GM18507 (cell line): ENCODE results near the gene SPRR1B.
"Not testable (repeated sequence)": the region's sequence is repeated elsewhere in the genome, so short reads cannot be mapped to it uniquely, and the experiment has no call there.

ENCODE experiments used
- DNase-seq: peaks from one replicate; pipeline ENCODE4 v3.0.0; 2011; ENCODE audit warnings: low read depth; ENCODE audit not compliant: insufficient read length; ENCODE audit errors: extremely low spot score
- FAIRE-seq: peaks from 2 replicates; lab custom pipeline; 2011; peaks lifted over from hg19 to GRCh38; lab: Jason Lieb, UNC

SPRR1B gene, protein sequence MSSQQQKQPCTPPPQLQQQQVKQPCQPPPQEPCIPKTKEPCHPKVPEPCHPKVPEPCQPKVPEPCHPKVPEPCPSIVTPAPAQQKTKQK

DNA sequence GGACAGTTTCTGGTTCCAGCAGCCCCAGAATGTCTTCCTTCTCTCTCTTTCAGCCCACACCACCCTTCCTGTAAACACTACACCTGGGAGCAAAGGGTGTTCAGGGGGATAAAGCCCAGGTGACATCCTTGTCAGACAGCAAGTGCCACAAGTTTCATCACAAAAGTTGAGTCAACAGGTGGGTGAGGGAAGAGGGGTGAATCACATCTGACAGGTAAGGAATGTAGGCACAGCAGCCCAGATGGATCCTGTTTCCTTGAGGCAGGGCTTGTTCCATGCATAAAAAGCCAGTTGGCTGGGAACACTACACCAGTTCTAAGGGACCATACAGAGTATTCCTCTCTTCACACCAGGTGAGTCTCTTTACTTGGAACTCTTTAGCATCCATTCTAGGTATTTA lies at the start of gene SPRR1B:
Gene SPRR1B (plus strand): TSS at position 309 of the 400 bp plus-strand sequence. CDS start 1,143 bp downstream, outside the sequence.
- DNase-seq (no peak), FAIRE-seq (no peak)

DNA sequence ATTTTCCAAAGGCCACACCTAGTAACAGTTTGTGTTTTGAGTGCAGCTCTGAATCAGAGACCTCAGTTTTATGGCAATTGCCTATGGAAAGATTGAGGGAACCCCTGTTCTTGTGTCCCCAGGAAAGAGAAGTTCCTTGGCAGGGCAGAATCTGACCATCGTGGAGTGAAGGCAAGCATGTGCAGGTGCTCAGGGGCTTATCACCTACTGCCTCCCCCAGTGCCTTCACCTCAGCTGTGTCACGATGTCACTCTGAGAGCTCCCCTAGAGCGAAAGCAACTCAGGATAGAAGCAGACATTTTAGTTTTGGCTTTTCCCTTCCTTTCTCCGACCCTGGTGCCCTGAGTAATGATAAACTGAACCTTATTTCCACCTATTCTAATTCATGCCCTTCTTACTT lies 48.9 kb upstream of the SPRR1B start:
- no peak for FAIRE-seq
- DNase-seq: no peak

DNA sequence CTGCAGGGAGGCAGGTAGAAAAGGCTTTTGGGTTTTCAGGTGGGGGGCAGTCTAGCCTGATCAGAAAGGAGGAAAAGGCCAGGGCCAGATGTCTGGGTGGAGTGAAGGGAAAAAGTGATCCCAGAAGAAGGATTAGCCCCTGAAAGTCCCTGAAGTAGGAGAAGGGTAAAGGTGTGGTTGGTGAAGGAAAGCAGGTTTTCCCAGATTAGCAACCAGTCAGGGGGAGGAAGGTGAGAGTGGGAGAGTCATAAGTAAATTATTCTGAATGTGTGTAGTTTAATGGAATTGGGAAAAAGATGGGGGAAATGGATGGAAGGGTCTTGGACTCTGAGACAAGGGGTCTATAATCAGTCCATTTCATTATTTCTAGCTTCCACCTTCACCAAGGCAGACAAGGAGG lies 47.8 kb upstream of the SPRR1B start:
- no peak for DNase-seq
- no peak for FAIRE-seq

DNA sequence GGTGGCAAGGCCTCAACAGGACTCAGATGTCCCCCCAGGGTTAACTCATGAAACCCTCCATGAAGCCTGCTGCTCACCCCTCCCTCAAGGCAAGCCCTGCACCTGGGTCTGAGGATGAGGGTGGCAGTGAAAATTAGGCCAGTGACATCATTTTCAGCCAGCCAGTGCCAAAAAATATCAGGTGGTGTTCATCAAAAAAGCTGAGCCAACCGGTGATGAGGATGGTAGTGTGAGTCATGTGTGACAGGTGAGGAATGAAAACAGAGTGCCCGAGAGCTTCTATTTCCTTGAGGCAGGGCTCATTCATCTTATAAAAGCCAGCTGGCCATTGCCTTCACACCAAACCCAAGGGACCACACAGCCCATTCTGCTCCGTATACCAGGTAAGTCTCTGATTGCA lies 47.3 kb upstream of the SPRR1B start, which contains the start of gene SPRR1A:
Gene SPRR1A (plus strand): TSS at position 339 of the 400 bp plus-strand sequence. CDS start 1,150 bp downstream, outside the sequence.
- no peak for DNase-seq
- no peak for FAIRE-seq

DNA sequence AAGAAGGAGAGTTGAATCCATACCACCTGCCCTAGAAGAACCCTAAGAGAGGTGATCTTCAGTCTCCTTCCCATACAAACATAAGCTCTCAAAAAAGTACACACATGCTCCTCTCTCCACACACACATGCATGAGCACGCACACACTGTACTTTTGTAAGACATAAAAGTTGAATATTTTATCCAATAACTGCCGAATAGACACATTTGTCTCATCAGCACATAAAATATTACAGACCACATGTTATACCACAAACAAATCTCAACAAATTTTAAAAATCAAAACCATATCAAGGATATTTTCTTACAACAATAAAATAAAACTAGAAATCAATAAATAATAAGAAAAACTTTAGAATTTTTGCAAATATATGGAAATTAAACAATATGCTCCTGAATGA lies 44.4 kb upstream of the SPRR1B start:
- FAIRE-seq (no peak), DNase-seq (no peak)

DNA sequence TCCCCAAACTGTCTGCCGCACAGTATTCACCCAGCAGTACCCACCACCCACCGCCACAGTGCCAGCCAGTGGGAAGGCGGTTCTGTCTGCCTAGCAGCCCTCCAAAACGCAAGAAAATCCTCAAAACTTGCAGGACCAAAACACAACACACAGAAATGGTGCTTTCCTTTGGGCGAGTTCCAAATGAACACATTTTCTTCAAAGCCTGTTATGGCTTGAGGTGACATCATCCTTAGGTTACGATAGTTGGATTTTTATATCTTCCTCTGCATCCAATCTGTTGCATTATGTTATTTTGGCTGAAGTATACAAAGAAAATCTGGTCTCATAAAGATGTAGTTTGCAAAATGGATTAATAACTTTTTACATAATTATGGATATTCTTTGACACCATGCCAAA lies 37.8 kb upstream of the SPRR1B start:
- no peak for DNase-seq
- no peak for FAIRE-seq

DNA sequence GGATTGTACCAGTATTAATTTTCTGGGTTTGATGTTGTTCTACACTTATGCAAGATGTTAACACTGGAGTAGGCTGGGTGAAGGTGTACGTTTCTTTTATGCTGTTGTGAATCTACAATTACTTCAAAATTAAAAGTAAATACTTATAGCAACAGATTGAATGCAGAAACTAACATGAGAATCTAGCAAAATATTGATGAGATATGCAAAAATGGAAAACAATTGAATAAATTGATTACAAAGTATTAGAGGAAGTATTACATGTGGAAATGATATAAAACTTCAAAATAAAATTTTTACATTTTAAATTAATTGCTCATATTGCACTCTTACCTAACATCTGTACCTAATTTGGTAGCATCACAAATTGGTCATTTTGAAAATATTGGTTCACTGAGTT lies 35.2 kb upstream of the SPRR1B start:
- DNase-seq: no peak
- no peak for FAIRE-seq

DNA sequence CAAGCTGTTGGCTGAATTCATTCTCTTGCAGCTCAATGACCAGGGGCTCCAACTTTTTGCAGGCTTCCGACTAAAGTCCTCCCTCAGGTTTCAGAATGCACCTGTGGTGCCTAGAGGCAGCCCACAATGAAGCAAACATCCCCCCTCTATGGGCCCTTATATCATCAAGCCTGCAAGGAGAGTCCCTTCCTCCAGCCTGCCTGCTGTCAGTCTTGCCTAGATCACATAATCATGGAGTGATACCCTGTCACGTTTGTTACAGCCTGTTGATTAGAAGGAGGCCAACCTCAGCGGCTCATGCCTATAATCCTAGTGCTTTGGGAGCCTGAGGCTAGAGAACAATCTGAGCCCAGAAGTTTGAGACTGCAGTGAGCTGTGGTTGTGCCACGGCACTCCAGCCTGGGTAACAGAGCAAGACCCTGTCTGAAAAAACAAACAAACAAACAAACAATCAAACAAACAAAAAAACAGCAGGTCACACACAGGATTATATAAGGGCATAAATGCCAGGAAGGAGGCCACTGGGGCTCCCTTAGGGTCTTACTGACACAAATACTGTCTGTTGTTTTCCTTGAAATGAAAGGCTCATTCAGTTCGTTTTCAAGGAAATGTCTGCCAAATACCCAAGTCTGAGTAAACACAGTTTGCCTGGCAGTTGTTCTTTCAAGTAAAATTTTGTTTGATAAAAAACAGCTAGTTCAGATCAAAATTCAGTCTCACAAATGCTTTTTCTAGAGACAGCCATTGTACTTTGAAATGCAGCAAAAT lies 34.2 kb upstream of the SPRR1B start:
- FAIRE-seq (no peak), DNase-seq (no peak)

DNA sequence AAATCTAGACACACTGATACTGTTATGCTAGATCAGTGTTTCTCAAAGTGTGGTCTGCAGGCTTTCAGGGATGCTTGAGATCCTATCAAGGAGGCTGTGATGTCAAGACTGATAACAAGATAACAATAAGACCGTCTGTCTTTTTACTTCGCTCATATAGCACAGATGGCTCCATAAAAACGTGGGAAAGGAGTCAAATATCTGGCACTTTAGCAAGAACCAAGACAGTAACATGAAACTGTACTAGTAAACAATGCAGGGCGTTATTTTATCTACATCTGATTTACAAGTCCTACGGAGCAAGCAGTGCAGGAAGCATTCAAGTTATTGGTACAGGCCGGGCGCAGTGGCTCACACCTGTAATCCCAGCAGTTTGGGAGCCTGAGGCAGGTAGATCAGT lies 33.1 kb upstream of the SPRR1B start:
- FAIRE-seq: no peak

DNA sequence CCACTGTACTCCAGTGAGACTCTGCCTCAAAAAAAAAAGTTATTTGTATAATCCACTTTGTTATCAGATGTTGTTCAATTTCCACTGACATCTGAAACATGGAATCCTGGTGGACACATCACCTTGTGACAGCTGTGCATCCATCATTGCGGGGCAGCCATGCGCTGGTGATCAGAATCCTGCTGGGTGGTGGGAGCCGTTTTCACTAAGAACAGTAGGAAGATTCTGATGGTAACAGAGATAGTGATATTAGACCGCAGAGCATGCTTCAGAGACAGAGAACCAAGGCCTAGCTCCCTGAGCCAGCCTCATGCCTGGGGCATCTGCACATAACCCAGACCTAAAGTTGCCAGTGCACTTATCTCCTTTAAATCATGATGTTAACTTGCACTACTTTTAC lies 32.5 kb upstream of the SPRR1B start:
- FAIRE-seq (no peak), DNase-seq (no peak)

More for the DNA sequence above, 33.1 kb upstream of the SPRR1B start:
- DNase-seq: no peak

DNA sequence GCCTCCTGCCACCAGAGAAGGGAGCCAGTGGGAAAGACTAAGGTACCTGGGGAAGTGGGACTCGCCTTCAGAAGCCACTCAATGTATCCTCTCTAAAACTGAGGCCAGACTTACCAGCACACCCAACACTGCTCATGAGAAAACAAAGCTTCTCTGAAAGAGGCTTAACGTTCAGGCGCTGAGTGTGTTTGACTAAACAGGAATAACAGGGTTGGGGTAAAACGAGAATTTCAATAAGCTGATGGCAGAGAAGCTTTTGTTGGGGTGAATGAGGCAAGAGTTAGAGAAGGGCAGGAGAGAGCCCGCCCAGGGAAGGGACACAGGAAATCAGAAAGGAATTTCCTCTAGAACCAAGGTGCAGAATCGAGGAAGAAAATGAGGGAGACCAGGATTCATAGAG lies 31.2 kb upstream of the SPRR1B start:
- FAIRE-seq (no peak), DNase-seq (no peak)

DNA sequence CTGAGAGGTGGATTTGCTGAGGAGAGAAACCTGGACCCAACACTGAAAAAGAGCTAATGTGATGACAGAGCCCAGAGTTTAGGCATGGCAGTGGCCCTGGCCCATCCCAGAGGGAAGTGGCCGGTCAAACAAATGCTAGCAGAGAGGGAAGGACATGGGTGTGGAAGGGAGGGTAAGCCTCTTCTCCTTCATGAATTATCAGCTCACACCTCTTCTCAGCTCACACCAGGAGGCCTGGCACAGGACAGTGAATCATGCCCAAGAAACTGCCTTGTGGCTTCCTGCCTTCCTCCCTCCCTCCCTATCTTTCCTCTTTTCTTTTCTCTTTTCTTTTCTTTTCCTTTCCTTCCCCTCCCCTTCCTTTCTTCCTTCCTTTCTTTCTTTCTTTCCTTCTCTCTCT lies 30.7 kb upstream of the SPRR1B start:
- DNase-seq: no peak
- FAIRE-seq: no peak

DNA sequence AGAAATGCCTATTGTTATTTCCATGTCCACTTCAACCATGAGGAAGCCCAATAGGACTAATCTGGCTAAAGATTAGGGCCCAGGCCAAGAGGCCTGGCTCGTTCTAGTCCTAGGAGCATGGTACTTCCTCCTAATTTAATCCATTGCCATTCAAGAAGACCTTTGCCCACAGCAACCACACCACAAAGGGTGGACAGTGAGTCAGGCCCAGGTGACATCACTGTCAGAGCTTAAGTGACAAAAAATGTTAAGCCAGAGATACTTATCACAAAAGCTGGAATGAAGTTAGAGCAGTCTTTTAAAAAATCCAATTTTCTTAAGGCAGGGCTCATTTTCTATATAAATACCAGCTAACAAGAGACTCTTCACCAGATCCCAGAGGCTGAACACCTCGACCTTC lies 29.6 kb upstream of the SPRR1B start, which contains the start of gene SPRR3:
Gene SPRR3 (plus strand): TSS at position 368 of the 400 bp plus-strand sequence. CDS start 1,272 bp downstream, outside the sequence.
- no peak for FAIRE-seq

DNA sequence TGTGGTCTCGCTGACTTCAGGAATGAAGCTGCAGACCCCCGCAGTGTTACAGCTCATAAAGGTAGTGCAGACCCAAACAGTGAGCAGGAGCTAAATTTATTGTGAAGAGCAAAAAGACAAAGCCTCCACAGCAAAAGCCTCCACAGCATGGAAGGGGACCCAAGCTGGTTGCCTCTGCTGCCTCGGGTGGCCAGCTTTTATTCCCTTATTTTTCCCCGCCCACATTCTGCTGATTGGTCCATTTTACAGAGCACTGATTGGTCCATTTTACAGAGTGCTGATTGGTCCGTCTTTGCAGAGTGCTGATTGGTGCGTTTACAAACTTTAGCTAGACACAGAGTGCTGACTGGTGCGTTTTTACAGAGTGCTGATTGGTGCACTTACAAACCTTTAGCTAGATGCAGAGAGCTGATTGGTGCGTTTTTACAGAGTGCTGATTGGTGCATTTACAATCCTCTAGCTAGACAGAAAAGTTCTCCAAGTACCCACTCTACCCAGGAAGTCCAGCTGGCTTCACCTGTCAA lies 19.7 kb upstream of the SPRR1B start:
- DNase-seq: not testable (repeated sequence)

More for the DNA sequence above, 29.6 kb upstream of the SPRR1B start, which contains the start of gene SPRR3:
- DNase-seq: no peak

DNA sequence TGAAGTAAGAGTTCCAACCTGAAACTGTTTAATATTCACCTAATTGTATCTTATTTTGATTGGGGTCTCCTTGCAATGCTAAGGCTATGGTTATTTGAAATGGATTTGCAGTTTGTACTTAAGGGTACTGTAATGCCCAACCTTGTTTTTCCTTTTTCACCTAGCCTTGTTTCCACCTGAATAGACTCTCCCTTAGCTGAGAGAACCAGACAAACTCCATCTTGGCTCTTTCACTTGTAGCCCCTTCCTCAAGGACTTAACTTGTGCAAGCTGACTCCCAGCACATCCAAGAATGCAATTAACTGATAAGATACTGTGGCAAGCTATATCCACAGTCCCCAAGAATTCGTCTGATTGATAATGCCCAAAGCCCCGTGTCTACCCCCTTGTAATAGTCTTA lies 9.2 kb upstream of the SPRR1B start:
- FAIRE-seq, DNase-seq: not testable (repeated sequence)

More for the DNA sequence above, 19.7 kb upstream of the SPRR1B start:
- FAIRE-seq: not testable (repeated sequence)

DNA sequence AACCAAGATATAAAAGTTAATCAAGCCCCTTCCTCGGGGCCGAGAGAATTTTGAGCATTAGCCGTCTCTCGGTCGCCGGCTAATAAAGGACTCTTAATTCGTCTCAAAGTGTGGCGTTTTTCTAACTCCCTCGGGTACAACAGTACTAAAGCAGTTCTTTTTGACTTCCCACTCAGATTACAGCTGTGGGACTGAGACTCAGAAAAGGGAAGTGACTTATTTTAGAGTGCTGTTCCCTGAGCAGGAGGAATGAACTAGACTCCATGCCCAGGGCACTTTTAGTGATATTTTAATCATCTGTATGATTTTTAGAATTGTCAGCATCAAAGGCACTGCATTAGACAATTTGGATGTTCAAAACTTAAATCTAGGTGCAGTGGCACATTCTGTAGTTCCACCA lies 8.7 kb upstream of the SPRR1B start:
- not testable (repeated sequence) for DNase-seq, FAIRE-seq

DNA sequence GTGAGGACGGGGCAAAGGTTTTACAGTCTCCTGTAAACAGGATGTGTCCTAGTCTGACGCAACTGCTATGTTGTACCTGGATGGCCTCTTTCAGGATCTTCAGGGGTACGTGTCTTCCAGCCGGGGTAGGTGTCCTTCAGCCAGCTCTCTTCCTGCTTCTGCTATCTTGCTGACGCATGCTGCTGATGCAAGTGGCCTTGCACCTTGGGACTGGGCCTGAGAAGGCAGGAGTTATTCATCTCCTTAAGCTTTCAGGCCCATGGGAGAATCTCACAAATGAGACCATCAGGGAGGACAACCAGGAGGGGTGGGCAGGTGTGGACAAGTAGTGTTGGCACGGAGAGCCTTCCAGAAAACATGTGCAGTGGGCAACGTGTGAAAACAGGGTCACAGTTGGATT lies 7.9 kb upstream of the SPRR1B start:
- FAIRE-seq: no peak
- DNase-seq: no peak

DNA sequence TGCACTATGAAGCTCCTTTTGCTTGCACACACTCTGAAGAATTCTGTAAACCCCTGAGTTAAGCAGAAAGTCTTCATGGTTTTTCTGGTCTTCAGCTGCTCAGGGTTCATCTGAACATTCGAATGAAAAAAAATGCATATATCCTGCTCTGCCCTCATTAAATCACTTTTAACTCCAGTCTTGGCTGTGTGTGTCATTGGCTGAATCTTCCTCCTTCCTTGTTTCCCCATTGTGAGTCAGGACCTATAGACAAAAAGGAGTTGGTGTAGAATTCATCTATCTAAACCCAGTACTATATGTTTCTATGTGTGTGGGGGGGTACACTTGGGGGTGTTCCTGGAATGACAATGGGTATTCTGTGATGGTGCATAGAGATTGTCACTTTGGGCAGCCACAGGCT lies 6.6 kb upstream of the SPRR1B start:
- DNase-seq (no peak), FAIRE-seq (no peak)

DNA sequence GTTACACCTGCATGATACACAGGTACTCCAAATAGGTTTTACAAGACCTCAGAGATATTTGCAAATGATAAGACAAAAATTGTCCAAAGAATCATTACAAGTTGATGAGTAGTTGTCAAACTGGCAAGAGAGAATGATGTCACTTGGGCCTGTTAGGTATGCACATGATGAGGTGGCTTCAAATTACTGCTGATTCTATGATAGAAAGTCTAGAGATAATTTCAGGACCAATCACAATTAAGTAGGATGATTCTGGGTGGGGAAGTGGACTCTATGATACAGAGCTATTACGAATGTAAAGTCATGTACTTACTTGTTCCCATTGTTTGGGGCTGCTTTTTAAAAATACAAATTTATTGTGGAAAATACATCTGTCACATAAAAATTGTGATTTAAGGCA lies 5.2 kb upstream of the SPRR1B start:
- DNase-seq: no peak
- no peak for FAIRE-seq

DNA sequence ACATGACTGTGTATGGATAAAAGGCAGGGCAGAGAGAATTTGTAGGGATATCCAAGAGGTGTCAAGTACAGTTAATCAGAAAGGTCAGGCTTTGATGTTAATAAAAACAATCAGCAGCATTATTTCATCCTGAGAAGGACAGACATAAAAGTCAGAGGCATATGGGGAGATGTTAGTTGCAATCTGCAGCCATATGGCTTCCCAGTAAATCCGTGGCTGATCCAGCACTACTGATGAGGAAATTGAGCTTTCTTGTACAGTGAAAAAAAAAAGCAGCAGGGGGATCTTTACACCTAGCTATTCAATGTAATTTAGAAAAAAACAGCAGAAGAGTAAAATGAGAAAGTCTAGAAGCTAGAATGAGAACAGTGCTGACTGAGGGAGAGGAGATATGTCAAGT lies 2.2 kb upstream of the SPRR1B start:
- FAIRE-seq (no peak), DNase-seq (no peak)

DNA sequence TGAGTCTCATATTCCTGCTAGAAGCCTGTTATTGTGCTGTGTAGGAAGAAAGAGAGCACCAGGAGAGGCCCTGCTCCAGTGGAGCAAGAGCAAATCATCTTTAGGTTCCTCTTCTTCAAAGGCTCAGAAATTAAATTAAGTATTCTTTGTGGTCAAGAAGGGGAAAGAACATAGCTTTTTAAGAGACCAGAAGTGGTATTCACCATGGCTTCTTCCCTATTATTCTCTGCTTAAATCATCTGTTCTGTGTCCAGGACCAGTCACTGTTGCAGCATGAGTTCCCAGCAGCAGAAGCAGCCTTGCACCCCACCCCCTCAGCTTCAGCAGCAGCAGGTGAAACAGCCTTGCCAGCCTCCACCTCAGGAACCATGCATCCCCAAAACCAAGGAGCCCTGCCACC lies 1.1 kb downstream of the SPRR1B start:
- FAIRE-seq (no peak), DNase-seq (no peak)
